Measurements from ENCODE around the gene RAB6C.
"Not testable (repeated sequence)": the region's sequence is repeated elsewhere in the genome, so short reads cannot be mapped to it uniquely, and the experiment has no call there.

The RAB6C gene

DNA sequence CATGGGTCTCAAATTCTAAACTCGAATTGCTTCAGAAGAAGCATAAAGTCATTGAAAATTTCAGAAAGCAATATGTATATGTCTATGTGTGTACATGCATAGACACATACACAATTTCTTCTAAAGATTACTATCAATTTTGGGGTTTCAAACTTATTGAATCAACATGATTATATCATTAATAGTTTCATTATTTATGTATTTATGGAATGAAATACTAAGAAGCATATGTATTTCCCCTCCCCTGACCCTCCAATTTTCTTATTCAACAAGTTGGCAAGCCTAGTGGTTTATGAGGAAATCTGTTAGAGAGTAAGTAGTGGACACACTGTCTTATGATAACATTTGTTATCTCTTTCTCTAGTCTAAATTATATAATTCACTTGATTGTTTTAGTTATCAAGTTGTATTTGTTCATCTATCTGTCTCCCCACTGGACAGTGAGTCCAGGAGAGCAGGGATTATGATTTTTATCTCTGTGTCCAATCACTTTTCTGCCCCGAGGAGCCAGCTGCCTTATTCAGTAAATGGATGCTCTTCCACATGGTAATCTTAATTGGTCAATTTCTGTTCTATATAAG is 17.3 kb downstream of the RAB6C start:
- not testable (repeated sequence) for DNase-seq

DNA sequence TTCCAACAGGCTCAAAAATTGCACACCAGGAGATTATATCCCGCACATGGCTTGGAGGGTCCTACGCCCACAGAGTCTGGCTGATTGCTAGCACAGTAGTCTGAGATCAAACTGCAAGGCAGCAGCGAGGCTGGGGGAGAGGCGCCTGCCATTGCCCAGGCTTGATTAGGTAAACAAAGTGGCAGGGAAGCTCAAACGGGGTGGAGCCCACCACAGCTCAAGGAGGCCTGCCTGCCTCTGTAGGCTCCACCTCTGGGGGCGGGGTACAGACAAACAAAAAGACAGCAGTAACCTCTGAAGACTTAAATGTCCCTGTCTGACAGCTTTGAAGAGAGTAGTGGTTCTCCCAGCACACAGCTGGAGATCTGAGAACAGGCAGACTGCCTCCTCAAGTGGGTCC is 19.3 kb downstream of the RAB6C start:
- DNase-seq = not testable (repeated sequence)

DNA sequence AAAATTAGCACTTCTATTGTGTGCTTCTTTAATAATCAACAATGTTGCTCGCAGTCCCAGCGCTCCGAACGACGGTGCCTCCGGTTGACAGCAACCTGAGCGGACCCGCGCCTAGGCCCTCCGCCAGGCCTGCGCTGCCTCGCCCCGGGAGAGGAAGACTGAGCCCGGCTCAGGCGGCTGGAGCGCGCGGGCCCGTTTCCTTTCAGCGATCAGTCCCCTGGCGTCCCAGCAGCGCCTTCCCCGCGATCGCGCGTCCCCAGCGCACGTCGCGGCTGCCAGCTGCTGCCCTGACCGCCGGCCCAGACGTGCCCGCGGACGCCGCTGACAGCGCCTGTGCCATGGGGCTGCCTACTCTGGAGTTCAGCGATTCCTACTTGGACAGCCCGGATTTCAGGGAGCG is 26.4 kb downstream of the RAB6C start:
- DNase-seq = not testable (repeated sequence)

DNA sequence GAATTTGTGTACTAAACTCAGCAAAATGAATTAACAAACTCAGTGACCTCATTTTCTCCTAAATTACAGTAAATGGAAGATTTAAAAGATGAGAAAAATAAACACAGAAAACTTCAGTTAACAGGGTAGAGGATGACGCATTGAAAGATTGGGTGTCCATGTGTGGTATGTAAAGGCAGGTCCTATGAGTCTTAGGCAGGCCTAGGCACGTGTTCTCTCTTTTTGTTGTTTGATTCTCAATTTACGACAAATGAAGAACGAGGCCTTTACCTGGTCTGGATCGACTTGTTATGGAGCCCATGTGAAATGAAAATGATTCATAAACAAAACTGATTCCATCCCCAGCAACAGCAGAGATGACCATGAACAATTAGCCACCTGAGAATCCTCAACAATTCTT is 37.2 kb downstream of the RAB6C start:
- not testable (repeated sequence) for DNase-seq

DNA sequence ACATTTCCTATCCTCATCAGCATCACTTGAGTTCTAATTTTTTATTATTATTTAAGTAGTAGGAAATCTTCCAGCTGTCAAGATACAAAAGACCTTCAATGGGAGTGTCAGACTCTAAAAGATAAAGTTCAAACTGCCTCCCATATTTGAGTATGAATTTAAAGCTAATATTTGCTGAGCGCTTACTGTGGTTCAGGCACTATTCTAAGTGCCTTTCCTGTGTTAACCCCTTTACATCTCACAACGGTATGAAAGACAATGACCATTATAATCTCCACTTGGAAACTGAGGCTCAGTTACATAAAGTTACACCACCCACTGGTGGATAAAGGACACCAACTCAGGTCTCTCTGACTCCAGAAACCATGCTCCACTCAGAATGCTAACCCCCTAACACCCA is 39.9 kb downstream of the RAB6C start:
- DNase-seq = no peak

DNA sequence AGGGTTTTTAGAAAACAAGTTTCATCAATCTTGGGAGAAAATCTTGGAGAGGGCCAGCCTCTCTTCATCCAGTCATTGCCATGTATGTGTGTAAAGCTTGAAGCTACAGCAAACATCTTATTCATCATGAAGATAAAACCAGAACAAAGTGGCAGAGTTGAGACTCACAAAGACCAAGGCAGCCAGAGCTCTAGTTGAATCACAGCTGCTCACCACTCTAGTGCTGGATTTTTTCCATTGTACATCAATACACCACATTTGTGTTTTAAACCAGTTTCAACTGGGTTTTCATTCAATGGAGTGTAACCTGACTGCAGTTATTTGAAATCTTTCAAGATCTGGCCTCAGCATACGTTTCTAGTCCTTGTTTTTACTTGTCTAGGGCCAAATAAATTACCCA is 40.6 kb downstream of the RAB6C start:
- not testable (repeated sequence) for DNase-seq

DNA sequence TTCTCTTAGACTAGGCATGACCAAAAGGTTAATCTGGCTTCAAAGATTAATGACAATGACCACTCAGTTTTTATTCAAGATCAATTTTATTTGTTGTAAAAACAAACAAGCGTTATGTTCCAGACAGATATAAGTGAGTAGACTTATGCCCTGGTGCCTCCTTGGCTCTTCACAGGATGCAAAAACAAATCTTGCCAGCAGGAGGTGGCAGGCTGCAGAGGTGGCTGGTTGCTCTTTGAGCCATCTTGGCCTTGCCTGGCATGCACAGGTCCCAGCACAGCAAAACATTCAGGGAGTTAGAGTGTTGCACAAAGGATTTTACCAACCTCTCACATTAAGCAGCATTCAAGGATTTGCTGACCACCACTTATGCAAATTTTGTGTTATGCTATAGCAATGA is 46.5 kb downstream of the RAB6C start:
- DNase-seq = not testable (repeated sequence)
